Measurements from ENCODE around the gene XXYLT1.
"Not testable (repeated sequence)": the region's sequence is repeated elsewhere in the genome, so short reads cannot be mapped to it uniquely, and the experiment has no call there.

Gene XXYLT1

GRCh38 chr3:195224980-195225580 is 45.9 kb downstream of the XXYLT1 start:
- DNase-seq = no peak

GRCh38 chr3:195224156-195224979 is 46.6 kb downstream of the XXYLT1 start:
- no peak for DNase-seq

GRCh38 chr3:195221876-195222617 is 48.9 kb downstream of the XXYLT1 start:
- no peak for DNase-seq

- no peak for DNase-seq
These were observed 49.7 kb downstream of the XXYLT1 start for GRCh38 chr3:195221015-195221853.

DNA sequence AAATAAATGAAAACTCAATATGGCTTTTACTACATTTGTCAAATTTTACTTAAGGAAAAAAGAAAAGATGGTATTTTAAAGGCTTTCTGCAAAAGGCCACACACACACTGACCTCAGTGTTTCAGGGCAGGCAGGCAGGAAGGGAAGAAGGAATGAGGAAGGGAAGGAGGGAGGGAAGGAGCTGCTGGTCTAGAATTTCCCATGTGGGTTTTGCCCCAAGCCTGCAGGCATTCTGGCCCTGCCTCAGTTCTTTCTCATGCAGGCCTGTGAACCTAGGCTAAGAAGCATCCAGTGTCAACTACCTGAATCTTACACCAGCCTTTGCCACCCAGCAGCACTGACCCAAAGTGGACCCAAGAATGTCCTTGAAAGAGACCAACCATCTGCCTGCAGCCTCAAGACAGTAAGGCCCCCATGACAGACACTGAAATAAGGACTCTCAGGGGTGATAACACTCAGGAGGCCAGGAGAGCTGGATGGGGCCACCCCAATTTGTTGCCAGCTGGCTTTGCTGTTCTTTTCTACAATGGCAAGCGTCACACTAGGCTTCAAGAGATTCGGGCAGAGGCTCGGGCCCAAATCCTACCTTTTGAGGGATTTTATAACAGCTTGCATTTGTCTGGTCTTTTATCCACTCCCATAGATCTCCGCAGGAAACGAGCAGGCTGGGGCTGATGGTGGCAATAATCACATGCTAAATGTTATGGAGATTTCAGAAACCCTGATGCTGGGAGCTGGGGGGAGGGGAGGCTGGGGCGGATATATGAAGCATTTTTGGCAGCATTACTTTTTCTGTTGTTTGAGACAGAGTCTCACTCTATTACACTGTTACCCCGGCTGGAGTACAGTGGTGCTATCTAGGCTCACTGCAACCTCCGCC is 51.4 kb downstream of the XXYLT1 start:
- DNase-seq = no peak

GRCh38 chr3:195218331-195218730 is 52.6 kb downstream of the XXYLT1 start:
- DNase-seq = not testable (repeated sequence)

GRCh38 chr3:195215576-195215975 is 55.4 kb downstream of the XXYLT1 start:
- not testable (repeated sequence) for DNase-seq

- DNase-seq = no peak
These were observed 56.6 kb downstream of the XXYLT1 start for GRCh38 chr3:195214381-195214780.

GRCh38 chr3:195213639-195214315 is 57.2 kb downstream of the XXYLT1 start:
- DNase-seq = no peak

DNA sequence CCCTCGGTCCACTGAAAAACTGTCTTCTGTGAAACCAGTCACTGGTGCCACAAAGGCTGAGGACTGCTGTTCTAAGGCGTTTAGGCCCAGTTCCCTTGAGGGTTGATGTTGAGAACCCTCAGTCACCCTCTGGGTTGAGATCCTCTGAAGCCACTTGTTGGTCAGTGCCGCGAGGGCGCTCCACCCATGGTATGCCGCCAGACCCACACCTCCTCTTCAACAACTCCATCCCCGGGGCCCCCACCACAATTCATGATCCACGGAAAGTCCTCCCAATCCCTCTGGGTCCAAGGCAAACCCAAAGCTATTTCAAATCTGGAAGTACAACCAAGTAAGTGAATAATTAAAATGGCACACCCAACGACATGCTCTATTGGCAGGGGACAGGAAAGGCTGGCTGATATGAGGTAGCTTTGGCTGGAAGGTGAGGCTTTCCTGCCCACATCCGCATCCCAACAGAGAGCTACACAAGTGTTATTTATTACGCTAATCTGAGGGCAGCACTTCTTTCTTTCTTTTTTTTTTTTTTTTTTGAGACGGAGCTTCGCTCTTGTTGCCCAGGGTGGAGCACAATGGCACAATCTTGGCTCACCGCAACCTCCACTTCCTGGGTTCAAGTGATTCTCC is 58.1 kb downstream of the XXYLT1 start:
- DNase-seq = no peak

- DNase-seq = no peak
These were observed 58.8 kb downstream of the XXYLT1 start for GRCh38 chr3:195212033-195212748.

DNA sequence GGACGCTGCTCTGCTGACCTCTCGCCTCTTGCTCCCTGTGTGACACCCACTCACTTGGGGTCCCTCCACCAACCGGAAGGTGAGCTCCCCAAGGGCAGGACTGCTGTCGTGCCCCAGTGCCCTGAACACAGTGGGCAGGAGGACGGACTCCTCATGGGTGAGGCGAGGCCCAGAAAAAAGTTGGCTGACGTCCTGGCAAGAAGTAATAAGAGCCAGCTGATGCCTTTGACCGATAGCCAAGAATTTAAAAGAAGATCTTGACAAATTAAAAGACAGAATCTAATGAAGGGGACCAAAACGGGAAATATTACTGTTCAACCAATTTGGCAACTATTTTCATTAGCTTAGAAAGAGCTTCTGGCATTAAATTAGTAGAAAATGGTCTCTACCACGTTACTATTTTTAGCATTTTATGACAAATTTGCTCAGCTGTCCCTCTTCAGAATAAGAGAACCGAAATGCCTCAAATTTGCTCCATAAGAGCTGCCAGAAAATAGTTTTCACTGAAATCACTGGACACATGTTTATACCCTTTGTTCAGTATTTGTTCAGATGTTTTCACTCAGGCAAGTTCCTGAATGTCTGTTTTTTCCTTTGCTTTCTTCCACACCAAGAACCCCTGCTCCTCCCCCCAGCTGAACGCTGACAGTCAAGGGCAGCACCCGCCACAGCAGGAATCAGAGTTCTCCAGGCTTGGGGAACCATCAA is 60.5 kb downstream of the XXYLT1 start:
- no peak for DNase-seq

GRCh38 chr3:195209847-195210265 is 61.1 kb downstream of the XXYLT1 start:
- no peak for DNase-seq

DNA sequence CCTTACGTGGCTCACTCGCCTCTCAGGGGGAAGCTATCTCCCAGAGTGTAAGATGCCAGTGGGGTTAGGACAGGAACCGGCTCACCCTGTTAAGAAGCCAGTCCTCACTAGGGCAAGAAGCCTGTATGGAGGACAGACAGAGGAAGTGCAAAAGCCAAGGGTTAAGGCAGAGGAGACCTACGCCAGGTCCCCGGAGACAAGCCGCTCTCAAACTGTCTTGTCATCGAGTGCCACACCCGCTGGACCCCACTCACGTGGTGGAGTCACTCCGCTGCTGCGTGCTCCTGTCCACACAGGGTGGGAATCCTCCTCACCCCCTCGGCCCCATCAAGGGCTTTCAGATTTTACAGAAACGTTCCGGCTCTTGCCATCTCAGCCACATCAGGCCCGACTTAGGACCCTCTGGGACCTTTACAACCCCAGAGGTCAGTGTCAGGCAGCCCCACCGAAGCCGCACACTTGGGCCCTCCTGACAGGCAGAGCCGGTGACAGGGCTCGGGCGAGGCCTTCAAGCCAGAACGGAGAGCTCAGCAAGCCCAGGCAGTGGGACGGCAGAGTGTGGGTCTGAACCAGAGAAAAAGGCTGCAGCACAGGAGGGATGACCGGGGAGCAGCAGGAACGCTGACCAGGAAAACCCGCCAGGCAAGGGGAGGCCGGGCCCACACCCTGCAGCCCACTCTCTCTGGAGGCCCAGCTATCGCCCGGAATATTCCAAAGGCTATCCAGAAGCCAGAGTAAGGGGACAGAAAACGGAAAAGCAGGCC is 61.7 kb downstream of the XXYLT1 start:
- no peak for DNase-seq

GRCh38 chr3:195208631-195209030 is 62.3 kb downstream of the XXYLT1 start:
- no peak for DNase-seq

- DNase-seq = peak; percentile 17 to 30
These were observed 62.8 kb downstream of the XXYLT1 start for GRCh38 chr3:195208183-195208582.

- DNase-seq = no peak
These were observed 63.2 kb downstream of the XXYLT1 start for GRCh38 chr3:195207731-195208130.

DNA sequence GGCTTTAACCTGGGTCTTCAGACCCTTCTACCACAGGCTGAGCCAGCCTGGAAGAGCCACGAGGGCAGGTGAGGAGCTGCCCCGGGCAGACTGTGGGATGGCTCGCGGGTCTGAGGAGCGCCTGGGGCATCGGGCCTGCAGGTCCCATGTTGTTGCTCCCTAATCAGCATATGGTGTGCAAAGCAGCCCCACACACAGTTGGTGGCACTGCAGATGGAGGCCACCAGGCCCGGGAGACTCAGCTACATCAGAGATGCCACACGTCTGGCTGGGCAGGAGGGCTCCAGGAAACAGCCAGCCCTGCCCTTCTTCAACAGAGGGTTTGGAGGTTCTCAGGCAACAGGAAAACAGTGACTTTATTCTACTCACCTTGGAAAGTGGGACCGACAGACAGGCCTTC is 63.9 kb downstream of the XXYLT1 start:
- no peak for DNase-seq
